COLO829 (cell line): ENCODE data around the gene QPRT.
A peak's percentile ranks its signal among the peaks of the same experiment; 100 is the strongest.
"Not testable (repeated sequence)": the region's sequence is repeated elsewhere in the genome, so short reads cannot be mapped to it uniquely, and the experiment has no call there.

Source experiments
- DNase-seq: peaks from one replicate; pipeline ENCODE4 v3.0.0; 2012; ENCODE audit warnings: low spot score

QPRT gene

DNA sequence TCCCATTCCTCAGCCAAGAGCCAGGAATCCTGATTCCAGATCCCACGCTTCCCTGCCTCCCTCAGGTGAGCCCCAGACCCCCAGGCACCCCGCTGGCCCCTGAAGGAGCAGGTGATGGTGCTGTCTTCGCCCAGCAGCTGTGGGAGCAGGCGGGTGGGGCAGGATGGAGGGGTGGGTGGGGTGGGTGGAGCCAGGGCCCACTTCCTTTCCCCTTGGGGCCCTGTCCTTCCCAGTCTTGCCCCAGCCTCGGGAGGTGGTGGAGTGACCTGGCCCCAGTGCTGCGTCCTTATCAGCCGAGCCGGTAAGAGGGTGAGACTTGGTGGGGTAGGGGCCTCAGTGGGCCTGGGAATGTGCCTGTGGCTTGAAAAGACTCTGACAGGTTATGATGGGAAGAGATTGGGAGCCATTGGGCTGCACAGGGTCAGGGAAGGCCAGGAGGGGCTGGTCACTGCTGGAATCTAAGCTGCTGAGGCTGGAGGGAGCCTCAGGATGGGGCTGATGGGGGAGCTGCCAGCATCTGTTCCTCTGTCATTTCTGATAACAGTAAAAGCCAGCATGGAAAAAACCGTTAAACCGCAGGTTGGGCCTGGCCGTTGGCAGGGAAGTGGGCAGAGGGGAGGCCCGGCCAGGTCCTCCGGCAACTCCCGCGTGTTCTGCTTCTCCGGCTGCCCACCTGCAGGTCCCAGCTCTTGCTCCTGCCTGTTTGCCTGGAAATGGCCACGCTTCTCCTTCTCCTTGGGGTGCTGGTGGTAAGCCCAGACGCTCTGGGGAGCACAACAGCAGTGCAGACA is 15.8 kb upstream of the QPRT start, which contains the start of gene SPN:
Gene SPN, plus strand, starts transcription at position 232 of the 791 bp plus-strand sequence. Its CDS starts 482 bp downstream, at position 714.
- no peak for DNase-seq

DNA sequence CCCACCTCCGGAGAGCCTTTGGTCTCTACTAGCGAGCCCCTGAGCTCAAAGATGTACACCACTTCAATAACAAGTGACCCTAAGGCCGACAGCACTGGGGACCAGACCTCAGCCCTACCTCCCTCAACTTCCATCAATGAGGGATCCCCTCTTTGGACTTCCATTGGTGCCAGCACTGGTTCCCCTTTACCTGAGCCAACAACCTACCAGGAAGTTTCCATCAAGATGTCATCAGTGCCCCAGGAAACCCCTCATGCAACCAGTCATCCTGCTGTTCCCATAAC is 15.2 kb upstream of the QPRT start:
- no peak for DNase-seq

DNA sequence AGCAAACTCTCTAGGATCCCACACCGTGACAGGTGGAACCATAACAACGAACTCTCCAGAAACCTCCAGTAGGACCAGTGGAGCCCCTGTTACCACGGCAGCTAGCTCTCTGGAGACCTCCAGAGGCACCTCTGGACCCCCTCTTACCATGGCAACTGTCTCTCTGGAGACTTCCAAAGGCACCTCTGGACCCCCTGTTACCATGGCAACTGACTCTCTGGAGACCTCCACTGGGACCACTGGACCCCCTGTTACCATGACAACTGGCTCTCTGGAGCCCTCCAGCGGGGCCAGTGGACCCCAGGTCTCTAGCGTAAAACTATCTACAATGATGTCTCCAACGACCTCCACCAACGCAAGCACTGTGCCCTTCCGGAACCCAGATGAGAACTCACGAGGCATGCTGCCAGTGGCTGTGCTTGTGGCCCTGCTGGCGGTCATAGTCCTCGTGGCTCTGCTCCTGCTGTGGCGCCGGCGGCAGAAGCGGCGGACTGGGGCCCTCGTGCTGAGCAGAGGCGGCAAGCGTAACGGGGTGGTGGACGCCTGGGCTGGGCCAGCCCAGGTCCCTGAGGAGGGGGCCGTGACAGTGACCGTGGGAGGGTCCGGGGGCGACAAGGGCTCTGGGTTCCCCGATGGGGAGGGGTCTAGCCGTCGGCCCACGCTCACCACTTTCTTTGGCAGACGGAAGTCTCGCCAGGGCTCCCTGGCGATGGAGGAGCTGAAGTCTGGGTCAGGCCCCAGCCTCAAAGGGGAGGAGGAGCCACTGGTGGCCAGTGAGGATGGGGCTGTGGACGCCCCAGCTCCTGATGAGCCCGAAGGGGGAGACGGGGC is 14.7 kb upstream of the QPRT start:
- no peak for DNase-seq

DNA sequence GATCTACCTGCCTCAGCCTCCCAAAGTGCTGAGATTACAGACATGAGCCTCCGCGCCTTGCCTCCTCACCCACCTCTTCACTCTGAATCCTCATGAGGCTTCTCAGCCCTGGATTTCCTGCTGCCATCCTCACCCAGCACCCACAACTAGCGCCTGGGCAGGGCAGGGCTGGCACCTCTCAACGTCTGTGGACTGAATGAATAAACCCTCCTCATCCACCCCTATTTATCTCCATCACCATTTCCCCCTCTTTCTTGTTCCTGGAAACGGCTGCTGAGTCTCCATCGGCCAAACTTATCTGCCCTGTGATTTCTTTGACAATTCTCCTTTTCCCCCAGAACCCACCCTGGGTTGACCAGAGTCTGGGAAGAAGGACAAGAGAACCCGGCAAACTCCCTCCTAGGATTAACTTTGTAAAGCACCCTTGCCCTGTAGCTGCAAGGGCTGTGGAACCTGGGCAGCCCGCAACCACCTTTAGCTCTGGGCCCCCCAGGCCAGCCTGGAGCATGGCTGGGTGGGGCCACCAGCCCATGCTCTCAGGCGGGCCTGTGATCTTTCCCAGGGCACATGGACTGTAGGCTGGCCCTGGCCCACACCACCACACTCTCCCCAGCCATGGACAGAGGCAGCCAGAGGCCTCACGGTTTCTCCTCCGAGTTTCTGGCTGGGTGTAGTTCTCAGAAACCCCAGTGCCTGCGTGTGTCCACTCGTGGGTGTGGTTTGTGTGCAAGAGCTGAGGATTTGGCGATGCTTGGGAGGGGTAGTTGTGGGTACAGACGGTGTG is 13.5 kb upstream of the QPRT start:
- no peak for DNase-seq

DNA sequence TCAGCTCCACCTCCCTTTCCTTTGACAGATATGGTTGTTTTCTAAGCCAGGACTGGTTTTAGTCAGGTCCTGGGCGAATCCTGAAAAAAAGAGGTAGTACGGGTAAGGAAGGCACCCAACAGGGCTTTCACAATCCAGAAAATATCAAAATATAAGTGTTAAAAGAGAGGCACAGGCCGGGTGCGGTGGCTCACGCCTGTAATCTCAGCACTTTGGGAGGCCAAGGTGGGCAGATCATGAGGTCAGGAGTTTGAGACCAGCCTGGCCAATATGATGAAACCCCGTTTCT is 11.7 kb upstream of the QPRT start:
- not testable (repeated sequence) for DNase-seq

DNA sequence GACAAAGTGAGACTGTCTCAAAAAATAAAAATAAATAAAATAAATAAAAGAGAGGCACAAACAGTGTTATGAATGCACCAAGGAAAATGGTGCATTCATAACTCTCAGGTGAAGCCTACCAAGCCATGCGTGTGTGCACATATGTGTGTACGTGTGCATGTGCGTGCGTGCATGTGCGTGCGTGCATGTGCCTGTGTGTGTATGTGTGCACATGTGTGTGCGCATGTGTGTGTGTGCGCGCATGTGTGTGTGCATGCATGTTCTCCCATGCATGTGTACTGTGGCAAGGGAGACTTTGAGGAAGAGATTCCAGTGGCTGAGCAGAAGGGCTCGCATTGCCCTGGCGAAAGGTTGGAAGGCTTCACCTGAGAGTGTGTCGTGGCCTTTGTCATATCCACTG is 11.2 kb upstream of the QPRT start:
- DNase-seq = no peak

DNA sequence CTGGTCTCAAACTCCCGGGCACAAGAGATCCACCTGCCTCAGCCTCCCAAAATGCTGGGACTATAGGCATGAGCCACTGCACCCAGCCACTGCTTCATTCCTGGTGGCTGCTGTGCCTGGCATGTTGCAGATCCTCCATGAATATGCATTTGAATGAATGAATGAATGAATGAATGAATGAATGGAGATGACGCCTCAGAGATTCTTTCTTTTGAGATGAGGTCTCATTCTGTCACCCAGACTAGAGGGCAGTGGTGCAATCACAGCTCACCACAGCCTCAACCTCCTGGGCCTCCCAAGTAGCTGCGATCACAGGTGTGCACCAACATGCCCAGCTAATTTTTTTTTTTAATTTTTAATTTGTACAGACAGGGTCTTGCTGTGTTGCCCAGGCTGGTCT is 10.7 kb upstream of the QPRT start:
- no peak for DNase-seq

DNA sequence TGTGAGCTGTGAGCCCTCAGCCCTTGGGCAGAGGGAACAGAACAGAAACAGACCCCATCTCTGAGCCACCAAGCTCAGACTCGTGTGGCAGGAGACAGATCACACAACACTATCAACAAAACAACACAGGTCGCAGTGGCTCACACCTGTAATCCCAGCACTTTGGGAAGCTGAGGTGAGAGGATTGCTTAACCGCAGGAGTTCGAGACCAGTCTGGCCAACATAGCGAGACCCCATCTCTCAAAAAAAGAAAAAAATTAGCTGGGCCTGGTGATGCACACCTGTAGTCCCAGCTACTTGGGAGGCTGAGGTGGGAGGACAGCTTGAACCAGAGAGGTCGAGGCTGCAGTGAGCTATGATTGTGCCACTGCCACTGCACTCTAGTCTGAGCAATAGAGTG is 5.5 kb upstream of the QPRT start:
- no peak for DNase-seq

DNA sequence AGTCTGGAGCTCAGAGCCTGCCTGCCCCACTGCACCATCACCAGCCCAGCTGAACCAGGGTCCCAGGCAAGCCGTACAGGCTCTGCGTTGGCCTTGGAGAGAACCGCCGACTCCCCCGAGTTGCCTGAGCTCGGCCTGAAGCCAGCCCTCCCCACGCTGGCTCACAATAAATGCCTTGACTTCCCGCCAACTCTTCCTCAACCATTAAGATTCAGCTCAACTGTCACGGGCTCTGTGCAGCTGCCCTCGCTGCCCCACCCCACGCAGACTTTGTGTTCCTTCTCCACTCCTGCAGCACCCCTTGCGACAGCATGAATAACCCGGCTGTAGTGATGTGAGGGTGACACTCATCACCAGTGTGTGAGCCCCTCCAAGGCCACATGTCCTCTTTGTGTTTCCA is 4.8 kb upstream of the QPRT start:
- no peak for DNase-seq

DNA sequence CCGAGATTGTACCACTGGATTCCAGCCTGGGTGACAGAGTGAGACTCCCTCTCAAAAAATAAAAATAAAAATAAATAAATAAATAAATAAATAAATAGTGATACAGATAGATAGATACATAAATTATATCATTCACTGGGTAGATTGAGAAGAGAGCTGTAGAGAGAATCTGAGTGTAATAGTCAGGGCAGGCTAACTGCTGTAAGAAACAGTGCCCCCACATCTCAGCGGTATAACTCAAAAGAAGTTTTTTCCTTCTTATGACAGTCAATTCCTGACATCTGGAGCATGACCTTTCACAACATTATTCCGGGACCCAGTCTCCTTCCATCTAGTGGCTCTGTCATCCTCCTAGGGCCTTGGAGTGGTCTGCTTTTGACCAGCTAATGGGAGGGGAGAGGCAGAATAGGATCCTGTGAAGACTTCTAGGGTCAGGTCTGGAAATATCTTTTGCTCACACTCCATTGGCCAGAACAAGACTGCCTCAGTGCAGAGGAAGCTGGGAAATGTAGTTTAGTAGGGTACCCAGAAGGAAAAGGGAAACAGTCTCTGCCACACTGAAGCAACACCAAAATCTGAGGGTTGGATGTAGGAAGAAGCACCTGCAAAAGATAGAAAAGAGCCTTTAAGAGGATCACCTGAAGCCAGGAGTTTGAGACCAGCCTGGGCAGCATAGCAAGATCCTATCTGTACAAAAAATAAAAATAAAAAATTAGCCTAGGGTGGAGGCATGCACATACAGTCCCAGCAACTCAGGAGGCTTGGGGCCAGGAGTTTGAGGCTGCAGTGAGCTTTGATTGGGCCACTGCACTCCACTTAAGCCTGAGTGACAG is 3.0 kb upstream of the QPRT start:
- DNase-seq = peak; percentile 24

DNA sequence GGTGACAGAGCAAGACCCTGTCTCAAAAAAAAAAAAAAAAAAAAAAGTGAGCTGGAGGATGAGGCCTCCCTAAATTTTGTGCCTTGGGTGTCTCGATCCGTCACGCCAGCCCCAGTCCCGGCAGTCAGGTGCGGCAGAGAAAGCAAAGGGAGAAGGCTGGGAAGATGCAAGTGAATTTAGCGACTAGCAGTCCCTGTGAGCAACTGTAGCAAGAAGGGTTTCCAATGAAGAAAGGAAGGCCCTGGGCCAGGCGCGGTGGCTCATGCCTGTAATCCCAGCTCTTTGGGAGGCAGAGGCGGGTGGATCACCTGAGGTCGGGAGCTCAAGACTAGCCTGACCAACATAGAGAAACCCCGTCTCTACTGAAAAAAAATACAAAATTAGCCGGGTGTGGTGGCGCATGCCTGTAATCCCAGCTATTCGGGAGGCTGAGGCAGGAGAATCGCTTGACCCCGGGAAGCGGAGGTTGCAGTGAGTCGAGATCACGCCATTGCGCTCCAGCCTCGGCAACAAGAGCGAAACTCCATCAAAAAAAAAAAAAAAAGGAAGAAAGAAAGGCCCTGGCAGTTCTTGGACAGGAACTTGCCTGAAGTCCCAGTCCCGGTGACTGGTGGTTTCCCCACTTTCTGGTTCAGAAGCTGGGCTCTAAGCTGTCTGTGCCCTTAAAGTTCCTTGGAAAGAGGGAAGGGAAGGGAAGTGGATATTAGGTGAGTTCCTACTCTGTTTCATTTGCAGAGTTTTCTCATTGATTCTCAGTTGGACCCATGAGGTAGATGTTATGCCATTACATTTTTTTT is 1.8 kb upstream of the QPRT start:
- no peak for DNase-seq

DNA sequence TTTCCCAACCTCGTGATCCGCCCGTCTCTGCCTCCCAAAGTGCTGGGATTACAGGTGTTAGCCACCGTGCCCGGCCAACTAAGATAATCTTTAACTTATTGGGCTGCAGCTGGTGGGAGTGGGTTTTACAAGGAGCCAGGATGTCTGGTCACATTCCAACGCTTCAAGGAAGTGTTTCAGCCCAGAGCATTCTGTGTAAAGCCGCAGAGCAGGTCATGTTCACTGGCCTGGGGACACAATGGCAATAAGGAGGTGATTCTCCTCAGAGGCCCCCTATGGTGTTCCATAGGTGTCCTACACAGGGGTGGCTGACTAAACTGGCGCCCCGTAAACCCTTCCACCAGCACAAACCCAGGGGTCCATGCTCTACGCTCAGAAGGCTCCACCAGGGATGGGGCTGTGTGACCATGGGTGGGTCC is 1.2 kb downstream of the QPRT start:
- DNase-seq = no peak

DNA sequence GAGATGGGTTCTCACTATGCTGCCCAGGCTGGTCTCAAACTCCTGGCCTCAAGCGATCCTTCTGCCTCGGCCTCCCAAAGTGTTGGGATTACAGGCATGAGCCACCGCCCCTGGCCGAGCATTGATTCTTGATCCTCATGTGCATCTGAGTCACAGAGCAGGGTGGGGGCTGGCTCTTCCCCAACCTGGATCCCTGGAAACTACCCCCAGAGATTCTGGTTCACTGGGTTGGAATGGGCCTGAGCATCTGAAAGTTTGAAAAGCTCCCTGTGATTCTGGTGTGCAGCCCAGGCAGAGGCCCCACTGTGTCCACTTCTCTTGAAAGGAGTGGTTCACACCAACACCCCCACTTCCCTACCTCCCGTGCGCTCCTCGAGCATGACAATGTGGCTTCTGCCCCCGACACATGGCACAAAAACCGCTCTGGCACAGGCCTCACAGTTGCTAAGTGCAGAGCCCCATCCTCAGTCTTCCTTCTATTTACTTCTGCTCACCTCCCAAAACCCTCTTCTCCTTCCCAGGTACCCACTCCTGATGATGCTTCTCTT is 4.6 kb downstream of the QPRT start:
- DNase-seq = no peak

DNA sequence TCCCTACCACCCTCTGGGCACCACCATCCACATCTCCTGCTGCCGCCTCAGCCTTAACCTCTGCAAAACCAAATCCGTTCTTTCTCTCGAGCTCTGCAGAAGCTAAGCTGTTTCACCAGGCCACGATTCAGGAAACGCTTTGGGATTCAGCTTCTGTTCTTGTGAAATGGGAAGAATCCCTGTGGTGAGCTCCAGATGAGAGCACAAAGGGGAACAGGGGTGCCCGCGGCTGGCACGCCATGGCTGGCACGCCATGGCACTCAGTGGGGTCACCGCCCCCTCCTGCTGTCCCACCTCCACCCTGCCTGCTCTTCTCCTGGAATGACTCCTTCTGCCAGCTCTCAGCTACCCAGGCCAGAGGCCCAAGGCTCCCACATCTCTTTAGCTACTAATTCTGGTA is 5.7 kb downstream of the QPRT start:
- DNase-seq = no peak

DNA sequence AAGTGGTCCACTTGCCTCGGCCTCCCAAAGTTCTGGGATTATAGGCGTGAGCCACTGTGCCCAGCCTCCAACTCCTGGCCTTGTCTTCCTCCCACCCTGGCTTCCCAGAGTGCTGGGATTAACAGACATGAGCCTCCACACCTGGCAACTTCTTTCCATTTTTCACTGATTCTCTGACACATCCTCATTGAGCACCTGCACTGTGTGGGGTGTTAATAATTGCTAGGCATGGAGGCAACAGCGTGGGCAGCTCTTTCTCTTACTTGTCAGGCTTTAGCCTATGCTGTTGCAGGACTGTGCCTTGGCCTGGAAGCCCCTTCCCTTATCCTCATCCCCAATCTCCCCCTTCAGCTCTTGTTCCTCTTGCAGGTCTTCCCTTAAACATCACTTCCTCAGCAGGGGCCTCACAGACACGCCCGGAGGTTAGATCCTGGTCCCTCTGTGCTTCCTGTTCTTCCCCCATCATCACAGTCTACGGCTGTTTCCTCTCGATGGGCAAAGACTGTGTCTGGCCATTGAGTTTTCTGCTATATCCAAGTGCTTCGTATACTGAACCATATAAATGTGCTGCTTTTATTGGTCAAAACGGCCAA is 7.9 kb downstream of the QPRT start:
- no peak for DNase-seq

DNA sequence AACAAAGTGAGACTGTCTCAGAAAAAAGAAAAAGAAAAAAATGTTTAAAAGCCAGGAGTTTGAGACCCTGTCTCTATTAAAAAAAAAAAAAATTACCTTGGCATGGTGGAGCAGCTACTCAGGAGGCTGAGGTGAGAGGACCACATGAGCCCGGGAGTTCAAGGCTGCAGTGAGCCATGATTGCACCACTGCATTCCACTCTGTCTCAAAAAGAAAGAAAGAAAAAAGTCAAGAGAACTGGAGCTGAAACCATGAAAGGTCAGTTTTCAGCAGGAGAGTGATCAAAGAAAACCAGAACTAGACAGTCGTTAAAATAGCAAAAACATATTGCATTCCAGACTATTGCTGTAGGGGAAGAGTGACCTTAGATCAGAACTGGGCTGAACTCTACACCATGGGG is 8.8 kb downstream of the QPRT start:
- DNase-seq = no peak

DNA sequence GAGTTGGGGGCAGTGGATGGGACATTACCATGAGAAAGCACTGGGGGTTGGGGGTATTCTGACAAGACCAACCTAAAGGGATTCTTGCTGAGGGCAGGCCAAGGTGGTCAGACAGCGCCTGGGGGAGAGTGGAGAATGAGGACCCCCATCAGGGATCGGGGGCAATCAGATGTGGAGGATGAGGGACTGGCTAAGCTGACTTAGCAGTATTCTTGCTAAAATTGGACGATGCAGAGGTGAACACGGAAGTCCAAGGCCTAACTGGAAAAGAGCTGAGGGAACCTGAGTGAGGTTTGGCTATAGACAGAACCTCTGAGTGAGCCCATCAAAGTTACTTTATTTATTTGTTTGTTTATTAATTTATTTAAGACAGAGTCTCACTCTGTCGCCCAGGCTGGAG is 9.2 kb downstream of the QPRT start:
- DNase-seq = no peak

DNA sequence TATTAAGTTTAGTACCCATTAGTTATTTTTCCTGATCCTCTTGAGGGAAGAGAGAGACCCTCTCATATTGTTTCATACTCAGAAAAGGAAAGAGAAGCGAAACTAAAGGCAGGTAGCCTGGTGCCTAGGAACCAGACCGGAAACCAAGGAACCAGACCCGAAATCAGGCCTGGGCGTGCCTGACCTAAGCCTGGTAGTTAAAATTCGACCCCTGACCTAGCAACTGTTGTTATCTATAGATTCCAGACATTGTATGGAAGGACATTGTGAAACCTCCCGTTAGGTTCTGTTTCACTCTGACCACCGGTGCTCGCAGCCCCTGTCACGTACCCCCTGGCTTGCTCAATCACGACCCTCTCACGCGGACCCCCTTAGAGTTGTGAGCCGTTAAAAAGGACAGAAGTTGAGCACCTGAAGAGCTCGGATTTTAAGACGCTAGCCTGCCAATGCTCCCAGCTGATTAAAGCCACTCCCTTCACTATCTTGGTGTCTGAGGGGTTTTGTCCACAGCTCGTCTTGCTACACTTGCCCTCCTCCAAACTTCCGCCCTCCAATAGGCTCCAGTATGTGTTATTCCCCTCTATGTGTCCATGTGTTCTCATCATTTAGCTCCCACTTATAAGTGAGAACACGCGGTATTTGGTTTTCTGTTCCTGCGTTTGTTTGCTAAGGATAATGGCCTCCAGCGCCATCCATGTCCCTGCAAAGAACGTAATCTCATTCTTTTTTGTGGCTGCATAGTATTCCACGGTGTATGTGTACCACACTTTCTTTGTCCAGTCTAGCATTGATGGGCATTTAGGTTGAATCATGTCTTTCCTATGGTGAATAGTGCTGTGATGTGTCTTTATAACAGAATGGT is 10.7 kb downstream of the QPRT start:
- not testable (repeated sequence) for DNase-seq

DNA sequence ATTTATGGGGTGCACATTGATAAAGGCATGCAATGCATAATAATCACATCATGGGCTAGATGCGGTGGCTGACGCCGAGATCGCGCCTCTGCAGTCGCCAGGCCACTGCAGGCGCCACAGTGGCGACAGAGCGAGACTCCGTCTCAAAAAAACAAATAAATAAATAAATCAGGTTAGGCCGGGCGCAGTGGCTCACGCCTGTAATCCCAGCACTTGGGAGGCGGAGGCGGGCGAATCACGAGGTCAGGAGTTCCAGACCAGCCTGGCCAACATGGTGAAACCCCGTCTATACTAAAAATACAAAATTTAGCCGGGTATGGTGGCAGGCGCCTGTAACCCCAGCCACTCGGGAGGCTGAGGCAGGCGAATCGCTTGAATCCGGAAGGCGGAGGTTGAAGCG is 13.6 kb downstream of the QPRT start:
- not testable (repeated sequence) for DNase-seq
